Liver (tissue), 2 donors: ENCODE measurements around the gene FCRLA.

Experiments used
- GABPA ChIP-seq, 2 donors: IDR thresholded peaks in 1 of 2; conservative IDR thresholded peaks in 1 of 2; 2 replicates each; pipeline ENCODE4 v1.6.1; 2016; ENCODE audit warnings: antibody characterized with exemption in 2 of 2, mild to moderate bottlenecking in 1 of 2, moderate library complexity in 1 of 2
- TF ChIP-seq, protein P1 (sequence below): IDR thresholded peaks from 2 replicates; pipeline ENCODE4 v1.6.1; 2016; ENCODE audit warnings: antibody characterized with exemption
- donor health status: healthy.

DNA sequence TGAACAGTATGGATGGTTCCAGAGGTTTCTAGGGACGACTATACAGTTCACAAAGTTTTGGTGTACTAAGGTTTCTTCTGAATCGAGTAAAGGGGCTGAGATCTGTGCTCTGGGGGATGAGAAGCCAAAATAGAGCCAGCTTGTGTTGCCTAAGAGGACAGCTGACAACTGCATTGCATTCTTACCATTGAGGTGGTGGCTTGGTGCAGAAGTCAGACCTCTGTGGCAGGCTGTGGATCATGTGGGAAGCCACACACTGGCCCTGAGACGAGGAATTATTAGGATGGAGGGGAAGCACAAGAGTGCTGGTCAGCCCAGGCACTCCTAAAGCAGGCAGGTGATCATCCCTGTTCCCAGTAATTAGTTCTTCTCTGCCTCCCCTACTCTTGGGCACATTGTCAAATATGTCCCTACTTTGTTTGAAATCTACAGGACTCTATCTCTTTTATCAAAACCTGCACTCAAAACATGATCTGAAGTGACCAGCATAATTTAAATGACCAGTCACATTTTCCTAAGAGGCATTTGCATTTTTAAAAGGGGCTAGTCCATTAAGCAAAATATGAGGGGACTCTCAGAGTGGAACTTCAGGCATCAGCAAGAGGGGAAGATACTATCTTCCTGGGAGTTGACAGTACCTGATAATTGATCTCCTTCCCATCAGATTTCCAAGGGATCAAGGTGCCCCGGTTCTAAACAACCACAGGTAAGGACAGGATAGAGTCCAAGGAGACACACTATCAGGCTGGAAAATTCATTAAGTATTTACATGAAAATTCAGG is 14.1 kb downstream of the FCRLA start, which contains the start of gene FCRLB:
- TF ChIP-seq, protein P1, sequence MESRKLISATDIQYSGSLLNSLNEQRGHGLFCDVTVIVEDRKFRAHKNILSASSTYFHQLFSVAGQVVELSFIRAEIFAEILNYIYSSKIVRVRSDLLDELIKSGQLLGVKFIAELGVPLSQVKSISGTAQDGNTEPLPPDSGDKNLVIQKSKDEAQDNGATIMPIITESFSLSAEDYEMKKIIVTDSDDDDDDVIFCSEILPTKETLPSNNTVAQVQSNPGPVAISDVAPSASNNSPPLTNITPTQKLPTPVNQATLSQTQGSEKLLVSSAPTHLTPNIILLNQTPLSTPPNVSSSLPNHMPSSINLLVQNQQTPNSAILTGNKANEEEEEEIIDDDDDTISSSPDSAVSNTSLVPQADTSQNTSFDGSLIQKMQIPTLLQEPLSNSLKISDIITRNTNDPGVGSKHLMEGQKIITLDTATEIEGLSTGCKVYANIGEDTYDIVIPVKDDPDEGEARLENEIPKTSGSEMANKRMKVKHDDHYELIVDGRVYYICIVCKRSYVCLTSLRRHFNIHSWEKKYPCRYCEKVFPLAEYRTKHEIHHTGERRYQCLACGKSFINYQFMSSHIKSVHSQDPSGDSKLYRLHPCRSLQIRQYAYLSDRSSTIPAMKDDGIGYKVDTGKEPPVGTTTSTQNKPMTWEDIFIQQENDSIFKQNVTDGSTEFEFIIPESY, result no peak
- TF ChIP-seq GABPA (IDR thresholded peaks at IDR 0.05 in 1 of 2, conservative IDR thresholded peaks at IDR 0.05 in 1 of 2), result no peak
